KOPT-K1 (cell line): ENCODE data around the gene SCAMP2.

ENCODE experiments used
- H3K27ac ChIP-seq: fragments of 200-600 bp; sonication (generic); 2 replicates; pipeline ENCODE4 v1.5.1; 2016; ENCODE audit warnings: antibody characterized with exemption, mild to moderate bottlenecking, low read depth, low read length; ENCODE audit not compliant: poor library complexity, severe bottlenecking
- H3K36me3 ChIP-seq: fragments of 200-600 bp; sonication (generic); 2 replicates; pipeline ENCODE4 v1.5.1; 2017; ENCODE audit warnings: antibody characterized with exemption, mild to moderate bottlenecking, low read length, moderate library complexity; ENCODE audit not compliant: insufficient read depth
- H3K9me3 ChIP-seq: fragments of 200-600 bp; sonication (generic); 2 replicates; pipeline ENCODE4 v1.5.1; 2017; ENCODE audit warnings: antibody characterized with exemption, low read length, mild to moderate bottlenecking; ENCODE audit not compliant: insufficient read depth, poor library complexity, severe bottlenecking

The SCAMP2 gene

DNA sequence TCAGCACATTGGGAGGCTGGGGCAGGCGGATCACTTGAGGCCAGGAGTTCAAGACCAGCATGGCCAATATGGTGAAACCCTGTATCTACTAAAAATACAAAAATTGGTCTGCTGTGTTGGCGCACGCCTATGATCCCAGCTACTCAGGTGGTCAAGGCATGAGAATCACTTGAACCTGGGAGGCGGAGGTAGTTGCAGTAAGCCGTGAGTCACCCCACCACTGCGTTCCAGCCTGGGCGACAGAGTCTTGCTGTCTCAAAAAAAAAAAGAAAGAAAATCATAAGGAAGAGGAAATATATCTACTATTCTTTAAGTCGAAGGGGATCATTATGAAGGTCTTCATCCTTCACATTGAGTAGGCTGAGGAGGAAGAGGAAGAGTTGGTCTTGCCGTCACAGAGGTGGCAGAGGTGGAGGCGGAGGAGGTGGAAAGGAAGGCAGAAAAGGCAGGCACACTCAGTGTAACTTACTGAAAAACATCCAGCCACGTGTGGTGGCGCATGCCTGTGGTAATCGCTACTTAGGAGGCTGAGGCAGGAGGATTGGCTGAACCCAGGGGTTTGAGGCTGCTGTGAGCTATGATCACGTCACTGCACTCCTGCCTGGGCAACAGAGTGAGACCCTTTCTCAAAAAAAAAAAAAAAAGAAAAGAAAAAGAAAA is 77.1 kb downstream of the SCAMP2 start:
- no peak overlapping the region for H3K27ac ChIP-seq
- peaks cover 77% of the 10 kb centered on the region for H3K36me3 ChIP-seq
- no peaks in the 10 kb centered on the region for H3K9me3 ChIP-seq

DNA sequence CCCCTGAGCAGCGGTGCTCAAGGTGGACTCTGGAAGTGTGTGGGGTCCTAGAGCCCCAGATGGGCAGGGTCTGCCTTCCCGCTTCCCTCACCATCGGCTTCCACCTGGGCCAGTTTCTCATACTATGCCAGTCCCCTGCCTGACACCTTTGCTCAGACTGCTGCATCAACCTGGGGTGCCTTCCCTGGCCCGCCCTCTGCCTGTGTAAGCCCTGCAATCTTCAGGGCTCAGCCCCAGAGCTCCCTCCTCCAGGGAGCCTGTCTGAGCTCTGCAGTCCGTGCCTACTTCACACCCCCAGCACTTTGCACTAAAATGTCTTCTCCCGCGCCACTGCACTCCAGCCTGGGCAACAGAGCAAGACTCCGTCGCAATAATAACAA is 78.2 kb downstream of the SCAMP2 start:
- no peaks in the 10 kb centered on the region for H3K9me3 ChIP-seq
- peaks cover 76% of the 10 kb centered on the region for H3K36me3 ChIP-seq
- no peak overlapping the region for H3K27ac ChIP-seq

DNA sequence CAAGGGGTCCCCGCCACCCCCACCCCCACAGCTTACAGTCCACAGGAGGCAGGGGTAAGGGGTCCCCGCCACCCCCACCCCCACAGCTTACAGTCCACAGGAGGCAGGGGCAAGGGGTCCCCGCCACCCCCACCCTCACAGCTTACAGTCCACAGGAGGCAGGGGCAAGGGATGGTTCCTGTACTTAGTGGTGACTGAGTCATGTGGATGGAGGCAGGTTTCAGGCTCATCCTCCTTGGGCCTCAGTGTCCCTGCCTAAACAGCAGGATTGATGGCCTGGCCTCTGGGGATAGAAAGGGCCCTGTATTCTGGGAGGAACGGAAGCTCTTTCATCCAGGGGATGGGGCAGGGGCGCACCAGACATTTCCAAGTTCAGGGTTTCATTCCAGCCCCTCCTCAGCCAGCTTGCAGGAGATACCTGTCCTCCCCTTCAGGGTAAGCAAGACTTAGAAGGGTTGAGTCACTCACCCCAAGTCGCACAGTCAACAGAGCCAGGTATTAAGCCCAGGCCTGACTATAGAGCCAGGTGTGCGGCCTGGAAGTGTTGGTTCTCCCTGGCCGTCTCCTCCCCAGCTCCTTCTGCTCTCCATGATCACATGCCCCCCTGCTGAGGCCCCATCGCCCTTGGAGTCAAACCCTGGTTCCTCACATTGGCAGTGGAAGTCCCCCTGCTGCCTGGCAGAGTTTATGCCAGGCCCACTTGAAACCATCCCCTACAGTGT is 78.8 kb downstream of the SCAMP2 start:
- Histone ChIP-seq H3K9me3 (no peaks in the 10 kb centered on the region), H3K27ac (no peak overlapping the region), H3K36me3 (peaks cover 74% of the 10 kb centered on the region)
